Activated T-cell treated with anti-CD3 and anti-CD28 coated beads, Interleukin-2, amount 50 U/mL, for 4 hours (primary cell): Measurements from ENCODE around the gene DOCK10. TPM values are rescaled to one million over a fixed set of nuclear protein-coding genes. Genes with fewer than 3 reads are reported as not detected.
A peak's percentile ranks its signal among the peaks of the same experiment; 100 is the strongest.

Experiments
- ATAC-seq, 2 donors: fragments of 200-7000 bp; cut with Tn5 transposase; one replicate each; pipeline ENCODE4 v1.10.0; 2021
- DNase-seq: peaks from one replicate; pipeline ENCODE4 v3.0.0-alpha.2; 2020
- H3K27me3 Mint-ChIP-seq: one replicate; pipeline ENCODE4 v1.8.0; 2021; ENCODE audit warnings: low read depth, mixed read lengths
- H3K36me3 Mint-ChIP-seq: one replicate; pipeline ENCODE4 v1.8.0; 2022; ENCODE audit warnings: mixed read lengths; ENCODE audit not compliant: insufficient read depth
- H3K4me1 Mint-ChIP-seq: one replicate; pipeline ENCODE4 v1.8.0; 2021; ENCODE audit warnings: low read depth, mixed read lengths
- H3K4me3 Mint-ChIP-seq: one replicate; pipeline ENCODE4 v1.8.0; 2021; ENCODE audit warnings: mild to moderate bottlenecking, moderate library complexity, mixed read lengths
- H3K9me3 Mint-ChIP-seq: one replicate; pipeline ENCODE4 v1.8.0; 2021; ENCODE audit warnings: mixed read lengths
- total RNA-seq, 3 donors: library from RNA; stranded (reverse); gene quantifications; one replicate each; pipeline ENCODE4 v1.2.1, GENCODE V29; 2021

The DOCK10 gene
- total RNA-seq, 3 donors from 2014 or later: 173 to 222 (median 219) TPM

GRCh38 chr2:224819075-224819474, 223.2 kb downstream of the DOCK10 start:
- H3K27me3 Mint-ChIP-seq: no peaks in the 10 kb centered on the region
- H3K4me3 Mint-ChIP-seq: no peak overlapping the region
- no peaks in the 10 kb centered on the region for H3K9me3 Mint-ChIP-seq
- ATAC-seq (no peak), DNase-seq (no peak)
- H3K36me3 Mint-ChIP-seq: peaks cover 52% of the 10 kb centered on the region
- H3K4me1 Mint-ChIP-seq: peaks cover 3% of the 10 kb centered on the region

- DNase-seq (no peak), ATAC-seq (no peak)
- Mint-ChIP-seq H3K36me3 (peaks cover 52% of the 10 kb centered on the region), H3K9me3 (no peaks in the 10 kb centered on the region), H3K4me3 (no peak overlapping the region), H3K4me1 (peaks cover 3% of the 10 kb centered on the region), H3K27me3 (no peaks in the 10 kb centered on the region)
Measured at GRCh38 chr2:224817676-224818075, 224.6 kb downstream of the DOCK10 start.

GRCh38 chr2:224816816-224817215, 225.5 kb downstream of the DOCK10 start:
- ATAC-seq: no peak
- DNase-seq: no peak
- Mint-ChIP-seq H3K4me3 (no peak overlapping the region), H3K9me3 (no peaks in the 10 kb centered on the region), H3K36me3 (peaks cover 52% of the 10 kb centered on the region), H3K4me1 (peaks cover 3% of the 10 kb centered on the region), H3K27me3 (no peaks in the 10 kb centered on the region)

GRCh38 chr2:224813578-224813977, 228.7 kb downstream of the DOCK10 start:
- ATAC-seq: no peak
- no peaks in the 10 kb centered on the region for H3K27me3 Mint-ChIP-seq
- no peak for DNase-seq
- no peaks in the 10 kb centered on the region for H3K9me3 Mint-ChIP-seq
- H3K4me3 Mint-ChIP-seq: no peak overlapping the region
- no peaks in the 10 kb centered on the region for H3K4me1 Mint-ChIP-seq
- peaks cover 56% of the 10 kb centered on the region for H3K36me3 Mint-ChIP-seq

GRCh38 chr2:224807153-224807964, 234.9 kb downstream of the DOCK10 start:
- Mint-ChIP-seq H3K36me3 (peaks cover 51% of the 10 kb centered on the region), H3K4me1 (no peaks in the 10 kb centered on the region), H3K27me3 (no peaks in the 10 kb centered on the region), H3K9me3 (no peaks in the 10 kb centered on the region), H3K4me3 (no peak overlapping the region)
- no peak for ATAC-seq
- no peak for DNase-seq

GRCh38 chr2:224803930-224804329, 238.3 kb downstream of the DOCK10 start:
- no peak overlapping the region for H3K4me3 Mint-ChIP-seq
- ATAC-seq (no peak), DNase-seq (no peak)
- no peaks in the 10 kb centered on the region for H3K4me1 Mint-ChIP-seq
- H3K36me3 Mint-ChIP-seq: peaks cover 56% of the 10 kb centered on the region
- H3K9me3 Mint-ChIP-seq: no peaks in the 10 kb centered on the region
- H3K27me3 Mint-ChIP-seq: no peaks in the 10 kb centered on the region

GRCh38 chr2:224802407-224802806, 239.9 kb downstream of the DOCK10 start:
- no peaks in the 10 kb centered on the region for H3K9me3 Mint-ChIP-seq
- ATAC-seq: no peak
- peaks cover 53% of the 10 kb centered on the region for H3K36me3 Mint-ChIP-seq

GRCh38 chr2:224801360-224801759, 240.9 kb downstream of the DOCK10 start:
- Mint-ChIP-seq H3K36me3 (peaks cover 54% of the 10 kb centered on the region), H3K9me3 (no peaks in the 10 kb centered on the region), H3K4me3 (no peak overlapping the region), H3K27me3 (no peaks in the 10 kb centered on the region), H3K4me1 (no peaks in the 10 kb centered on the region)
- ATAC-seq: no peak
- no peak for DNase-seq

More at GRCh38 chr2:224802407-224802806, 239.9 kb downstream of the DOCK10 start:
- no peaks in the 10 kb centered on the region for H3K27me3 Mint-ChIP-seq
- H3K4me1 Mint-ChIP-seq: no peaks in the 10 kb centered on the region
- H3K4me3 Mint-ChIP-seq: no peak overlapping the region
- no peak for DNase-seq

GRCh38 chr2:224799691-224800090, 242.6 kb downstream of the DOCK10 start:
- no peaks in the 10 kb centered on the region for H3K9me3 Mint-ChIP-seq
- no peak overlapping the region for H3K4me3 Mint-ChIP-seq
- no peaks in the 10 kb centered on the region for H3K4me1 Mint-ChIP-seq
- no peaks in the 10 kb centered on the region for H3K27me3 Mint-ChIP-seq
- H3K36me3 Mint-ChIP-seq: peaks cover 57% of the 10 kb centered on the region
- ATAC-seq: no peak
- DNase-seq: no peak

GRCh38 chr2:224798180-224798579, 244.1 kb downstream of the DOCK10 start:
- Mint-ChIP-seq H3K9me3 (no peaks in the 10 kb centered on the region), H3K4me3 (no peak overlapping the region), H3K4me1 (no peaks in the 10 kb centered on the region), H3K27me3 (no peaks in the 10 kb centered on the region), H3K36me3 (peaks cover 66% of the 10 kb centered on the region)
- no peak for DNase-seq
- no peak for ATAC-seq

GRCh38 chr2:224796695-224797305, 245.5 kb downstream of the DOCK10 start:
- no peak overlapping the region for H3K4me3 Mint-ChIP-seq
- peaks cover 58% of the 10 kb centered on the region for H3K36me3 Mint-ChIP-seq
- no peaks in the 10 kb centered on the region for H3K4me1 Mint-ChIP-seq
- H3K27me3 Mint-ChIP-seq: no peaks in the 10 kb centered on the region
- DNase-seq: no peak
- no peaks in the 10 kb centered on the region for H3K9me3 Mint-ChIP-seq
- ATAC-seq: no peak

GRCh38 chr2:224793946-224794345, 248.3 kb downstream of the DOCK10 start:
- H3K27me3 Mint-ChIP-seq: no peaks in the 10 kb centered on the region
- DNase-seq (no peak), ATAC-seq (no peak)
- H3K4me1 Mint-ChIP-seq: no peaks in the 10 kb centered on the region
- H3K36me3 Mint-ChIP-seq: peaks cover 54% of the 10 kb centered on the region
- no peaks in the 10 kb centered on the region for H3K9me3 Mint-ChIP-seq
- no peak overlapping the region for H3K4me3 Mint-ChIP-seq

- no peaks in the 10 kb centered on the region for H3K27me3 Mint-ChIP-seq
- no peak overlapping the region for H3K4me3 Mint-ChIP-seq
- peaks cover 3% of the 10 kb centered on the region for H3K4me1 Mint-ChIP-seq
- peaks cover 51% of the 10 kb centered on the region for H3K36me3 Mint-ChIP-seq
- H3K9me3 Mint-ChIP-seq: no peaks in the 10 kb centered on the region
- DNase-seq (no peak), ATAC-seq (peak in 1 of 2 donors; percentile 38)
Measured at GRCh38 chr2:224786848-224787247, 255.4 kb downstream of the DOCK10 start.

- Mint-ChIP-seq H3K4me3 (no peak overlapping the region), H3K27me3 (no peaks in the 10 kb centered on the region), H3K4me1 (no peaks in the 10 kb centered on the region), H3K36me3 (peaks cover 40% of the 10 kb centered on the region), H3K9me3 (no peaks in the 10 kb centered on the region)
- no peak for DNase-seq
- no peak for ATAC-seq
Measured at GRCh38 chr2:224781400-224781799, 260.9 kb downstream of the DOCK10 start.

GRCh38 chr2:224780823-224781222, 261.4 kb downstream of the DOCK10 start:
- Mint-ChIP-seq H3K9me3 (no peaks in the 10 kb centered on the region), H3K36me3 (peaks cover 37% of the 10 kb centered on the region)

More at GRCh38 chr2:224780823-224781222, 261.4 kb downstream of the DOCK10 start:
- no peak for DNase-seq
- no peak overlapping the region for H3K4me3 Mint-ChIP-seq
- ATAC-seq: no peak
- no peaks in the 10 kb centered on the region for H3K4me1 Mint-ChIP-seq
- no peaks in the 10 kb centered on the region for H3K27me3 Mint-ChIP-seq
